Measurements from ENCODE around the gene RIPOR2.

- TF ChIP-seq CTCF (IDR thresholded peaks at IDR 0.05 in 2 of 3, conservative IDR thresholded peaks at IDR 0.05 in 1 of 3; ENCODE audit: control insufficient read depth in 2 of 3, extremely low read depth in 1 of 3, insufficient read depth in 1 of 3, low read depth in 3 of 3, low read length in 3 of 3) (no peak; a peak in 1 of 6 replicates), EZH2 (IDR thresholded peaks at IDR 0.05; ENCODE audit: borderline replicate concordance, control insufficient read depth, low read depth, low read length) (no peak), RAD21 (IDR thresholded peaks at IDR 0.05; ENCODE audit: insufficient read depth, low read depth, low read length) (no peak), CHD1 (IDR thresholded peaks at IDR 0.05; ENCODE audit: low read depth, low read length) (no peak), TAF1 (IDR thresholded peaks at IDR 0.05; ENCODE audit: borderline replicate concordance, low read depth, low read length) (no peak)
Observed at GRCh38 chr6:24779416-24780016, 156.2 kb downstream of the RIPOR2 start.
